Upper lobe of left lung (tissue), 6 donors: ENCODE measurements around the gene MUCL3. TPM values are rescaled to one million over a fixed set of nuclear protein-coding genes. Genes with fewer than 3 reads are reported as not detected.
"Not testable (repeated sequence)": the region's sequence is repeated elsewhere in the genome, so short reads cannot be mapped to it uniquely, and the experiment has no call there.

Source experiments
- ATAC-seq, 2 donors: fragments of 200-7000 bp; cut with Tn5 transposase; one replicate each; pipeline ENCODE4 v1.9.1; 2022; ENCODE audit warnings: mild to moderate bottlenecking in 2 of 2, moderate library complexity in 2 of 2; ENCODE audit not compliant: low FRiP score in 2 of 2
- DNase-seq, 2 donors: peaks; one replicate each; pipeline ENCODE4 v3.0.0-alpha.2; 2019 to 2020
- H3K27ac ChIP-seq, 4 donors: fragments of 200-600 bp; sonication (generic); one replicate each; pipeline ENCODE4 v1.5.1; 2016 to 2019
- H3K27me3 ChIP-seq, 4 donors: fragments of 200-600 bp; sonication (generic); one replicate each; pipeline ENCODE4 v1.5.1; 2017 to 2019
- H3K36me3 ChIP-seq, 4 donors: fragments of 200-600 bp; sonication (generic); one replicate each; pipeline ENCODE4 v1.5.1; 2016 to 2019
- H3K4me1 ChIP-seq, 4 donors: fragments of 200-600 bp; sonication (generic); one replicate each; pipeline ENCODE4 v1.5.1; 2018 to 2019
- H3K4me3 ChIP-seq, 4 donors: fragments of 200-600 bp; sonication (generic); one replicate each; pipeline ENCODE4 v1.5.1; 2017 to 2019; ENCODE audit warnings: mild to moderate bottlenecking in 2 of 4, moderate library complexity in 1 of 4
- H3K9me3 ChIP-seq, 4 donors: fragments of 200-600 bp; sonication (generic); one replicate each; pipeline ENCODE4 v1.5.1; 2018 to 2019
- EP300 ChIP-seq, 4 donors: sonication (generic); formaldehyde crosslinking; IDR thresholded peaks; one replicate each; pipeline ENCODE4 v1.5.1; 2017; ENCODE audit warnings: antibody characterized with exemption in 4 of 4, control low read depth in 2 of 4
- POLR2A ChIP-seq, 4 donors: fragments of 450-650 bp; IDR thresholded peaks; one replicate each; pipeline ENCODE4 v1.5.1; 2016 to 2017; ENCODE audit warnings: antibody characterized with exemption in 4 of 4, mild to moderate bottlenecking in 2 of 4
- POLR2AphosphoS5 ChIP-seq, 2 donors: sonication (generic); formaldehyde crosslinking; IDR thresholded peaks; one replicate each; pipeline ENCODE4 v1.5.1; 2017; ENCODE audit warnings: antibody characterized with exemption in 2 of 2
- WGBS, 2 donors: methylation state at CpG; one replicate each; pipeline ENCODE4 v1.1.5; 2017 to 2018; 5-methylcytosine and 5-hydroxymethylcytosine counted together
- total RNA-seq, 6 donors: library from RNA; depleted of rRNA in 4 of 6; stranded (reverse); fragments of >200 nt in 4 of 6; gene quantifications; one replicate each; pipeline versions ENCODE4 v1.1.0 to v1.2.1, GENCODE V29; 2016 to 2021
- TF ChIP-seq, protein P1 (sequence below), 6 experiments: fragments of 450-650 bp in 4 of 6; fragments of 200-600 bp in 2 of 6; sonication (generic) in 2 of 6; IDR thresholded peaks; one replicate each; pipeline ENCODE4 v1.5.1; 2016 to 2019; ENCODE audit warnings: antibody characterized with exemption in 6 of 6
- donor health status: DM: no; HTN: no; CAD: no; lungs with moderate emphysema.
- donor health status: DM: no; HTN: yes; CAD: no; lungs with severe emphysema.

MUCL3 gene
- total RNA-seq, 6 donors from 2014 or later: 1.8 to 38.8 (median 5.0) TPM

DNA sequence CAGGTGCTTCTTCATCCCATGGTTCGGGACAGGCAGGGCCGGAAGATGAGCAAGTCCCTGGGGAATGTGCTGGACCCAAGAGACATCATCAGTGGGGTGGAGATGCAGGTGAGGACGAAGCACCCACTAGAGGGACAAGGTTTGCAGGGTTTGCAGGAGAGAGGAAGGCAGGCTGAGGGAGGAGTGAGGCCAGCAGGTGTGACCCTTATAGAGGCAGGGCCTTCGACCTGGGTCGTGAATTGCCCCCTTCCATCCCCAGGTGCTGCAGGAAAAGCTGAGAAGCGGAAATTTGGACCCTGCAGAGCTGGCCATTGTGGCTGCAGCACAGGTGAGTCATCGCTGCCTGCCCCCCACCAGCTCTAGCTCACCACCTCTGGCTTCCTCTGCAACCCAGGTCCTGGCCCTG lies 18.3 kb upstream of the MUCL3 start:
- Histone ChIP-seq H3K36me3 (peaks cover 24 to 88% (median 63%) of the 10 kb centered on the region in 4 donors), H3K27me3 (no peaks in the 10 kb centered on the region), H3K9me3 (no peaks in the 10 kb centered on the region), H3K4me3 (no peak overlapping the region), H3K27ac (no peak overlapping the region), H3K4me1 (peaks cover 0 to 16% (median 10%) of the 10 kb centered on the region in 4 donors)
- DNase-seq (no peak), ATAC-seq (no peak)
- 97 to 99% methylated on average over 7 of the region's 7 CpGs for WGBS, 2 donors
- TF ChIP-seq POLR2A (IDR thresholded peaks at IDR 0.05) (no peak), EP300 (IDR thresholded peaks at IDR 0.05) (no peak), POLR2AphosphoS5 (IDR thresholded peaks at IDR 0.05) (no peak)
- TF ChIP-seq, protein P1, sequence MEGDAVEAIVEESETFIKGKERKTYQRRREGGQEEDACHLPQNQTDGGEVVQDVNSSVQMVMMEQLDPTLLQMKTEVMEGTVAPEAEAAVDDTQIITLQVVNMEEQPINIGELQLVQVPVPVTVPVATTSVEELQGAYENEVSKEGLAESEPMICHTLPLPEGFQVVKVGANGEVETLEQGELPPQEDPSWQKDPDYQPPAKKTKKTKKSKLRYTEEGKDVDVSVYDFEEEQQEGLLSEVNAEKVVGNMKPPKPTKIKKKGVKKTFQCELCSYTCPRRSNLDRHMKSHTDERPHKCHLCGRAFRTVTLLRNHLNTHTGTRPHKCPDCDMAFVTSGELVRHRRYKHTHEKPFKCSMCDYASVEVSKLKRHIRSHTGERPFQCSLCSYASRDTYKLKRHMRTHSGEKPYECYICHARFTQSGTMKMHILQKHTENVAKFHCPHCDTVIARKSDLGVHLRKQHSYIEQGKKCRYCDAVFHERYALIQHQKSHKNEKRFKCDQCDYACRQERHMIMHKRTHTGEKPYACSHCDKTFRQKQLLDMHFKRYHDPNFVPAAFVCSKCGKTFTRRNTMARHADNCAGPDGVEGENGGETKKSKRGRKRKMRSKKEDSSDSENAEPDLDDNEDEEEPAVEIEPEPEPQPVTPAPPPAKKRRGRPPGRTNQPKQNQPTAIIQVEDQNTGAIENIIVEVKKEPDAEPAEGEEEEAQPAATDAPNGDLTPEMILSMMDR (IDR thresholded peaks at IDR 0.05): no peak

DNA sequence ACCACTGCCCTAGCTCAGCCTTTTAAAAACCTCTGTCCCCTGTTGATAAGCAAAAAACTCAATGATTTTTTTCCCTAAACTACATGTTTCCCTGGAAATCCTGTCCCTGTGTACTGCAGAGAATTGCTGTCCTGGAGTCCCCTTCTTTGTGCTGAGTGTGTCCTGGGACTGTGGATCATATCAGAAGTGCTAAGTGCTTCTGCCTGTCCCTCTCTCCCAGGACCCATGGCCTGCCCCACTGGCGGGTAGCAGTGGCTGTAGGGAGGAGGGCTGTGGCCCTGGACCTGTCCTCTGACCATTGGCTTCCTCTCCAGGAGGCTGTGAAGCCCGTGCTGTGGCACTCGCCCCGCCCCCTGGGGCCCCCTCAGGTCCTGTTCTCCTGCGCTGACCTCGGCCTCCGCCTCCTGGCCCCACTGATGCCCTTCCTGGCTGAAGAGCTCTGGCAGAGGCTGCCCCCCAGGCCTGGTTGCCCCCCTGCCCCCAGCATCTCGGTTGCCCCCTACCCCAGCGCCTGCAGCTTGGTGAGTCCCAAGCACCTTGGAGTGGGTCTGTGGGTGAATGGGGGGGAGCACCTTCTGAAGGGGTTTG lies 16.6 kb upstream of the MUCL3 start:
- not testable (repeated sequence) for H3K9me3 ChIP-seq, ATAC-seq, H3K4me3 ChIP-seq, H3K27me3 ChIP-seq, H3K27ac ChIP-seq
- Histone ChIP-seq H3K36me3 (peaks cover 24 to 71% (median 58%) of the 10 kb centered on the region in 4 donors), H3K4me1 (peaks cover 0 to 20% (median 7%) of the 10 kb centered on the region in 4 donors)
- WGBS, 2 donors: 86% methylated on average over 7 of the region's 9 CpGs; no CpG with 5 or more reads in 1 of the 2 donors
- DNase-seq: peak in 1 of 2 donors; percentile 78

DNA sequence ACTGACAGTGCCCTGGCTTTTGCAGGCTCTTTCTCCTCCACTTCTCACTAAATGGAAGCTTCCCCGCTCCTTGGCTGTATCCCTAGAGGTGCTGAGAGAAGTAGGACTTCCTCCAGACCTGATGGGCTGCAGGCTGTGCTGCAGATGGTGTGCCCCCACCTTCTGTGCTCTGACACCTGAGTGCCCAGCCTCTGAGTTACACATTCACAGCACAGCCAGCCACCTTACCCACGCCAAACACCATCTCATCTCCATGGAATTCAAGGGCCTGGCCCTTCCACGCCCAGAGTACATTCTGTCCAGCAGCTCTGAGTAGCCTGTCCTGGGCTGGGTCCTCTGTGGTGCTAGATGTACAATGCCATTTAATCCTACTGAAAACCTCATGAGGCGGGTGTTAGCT lies 14.1 kb upstream of the MUCL3 start:
- Histone ChIP-seq H3K4me3 (no peak overlapping the region), H3K27ac (peak overlapping the region; percentile 62 to 80 (median 72)), H3K9me3 (no peaks in the 10 kb centered on the region), H3K27me3 (no peaks in the 10 kb centered on the region), H3K4me1 (peaks cover 0 to 20% (median 7%) of the 10 kb centered on the region in 4 donors), H3K36me3 (peaks cover 14 to 47% (median 36%) of the 10 kb centered on the region in 4 donors)
- DNase-seq (peak in 1 of 2 donors; percentile 92), ATAC-seq (peak; percentile 75 to 92)
- WGBS, 2 donors: 68% methylated on average over 4 of the region's 4 CpGs
- TF ChIP-seq POLR2AphosphoS5 (IDR thresholded peaks at IDR 0.05) (peak; percentile 44 to 68), POLR2A (IDR thresholded peaks at IDR 0.05) (peak in 1 of 4 donors; percentile 76), EP300 (IDR thresholded peaks at IDR 0.05) (peak in 3 of 4 donors; percentile 73 to 95 (median 89))
- TF ChIP-seq, protein P1 (IDR thresholded peaks at IDR 0.05): no peak

DNA sequence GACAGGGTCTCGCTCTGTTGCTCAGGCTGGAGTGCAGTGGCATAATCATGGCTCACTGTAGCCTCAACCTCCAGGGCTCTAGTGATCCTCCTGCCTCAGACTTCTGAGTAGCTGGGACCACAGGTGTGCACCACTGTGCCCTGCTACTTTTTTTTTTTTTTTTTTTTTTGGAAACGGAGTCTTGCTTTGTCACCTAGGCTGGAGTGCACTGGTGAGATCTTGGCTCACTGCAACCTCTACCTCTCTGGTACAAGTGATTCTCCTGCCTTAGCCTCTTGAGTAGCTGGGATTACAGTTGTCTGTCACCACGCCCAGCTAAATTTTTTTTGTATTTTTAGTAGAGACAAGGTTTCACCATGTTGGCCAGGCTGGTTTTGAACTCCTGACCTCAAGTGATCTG lies 13.7 kb upstream of the MUCL3 start:
- H3K36me3 ChIP-seq: peaks cover 10 to 43% (median 31%) of the 10 kb centered on the region in 4 donors
- not testable (repeated sequence) for H3K9me3 ChIP-seq, DNase-seq, ATAC-seq, H3K27me3 ChIP-seq, H3K4me3 ChIP-seq
- WGBS, 2 donors: 65 to 66% methylated on average over 3 of the region's 3 CpGs
- H3K4me1 ChIP-seq: peaks cover 0 to 20% (median 7%) of the 10 kb centered on the region in 4 donors
- peak overlapping the region; percentile 38 to 80 (median 70) for H3K27ac ChIP-seq

DNA sequence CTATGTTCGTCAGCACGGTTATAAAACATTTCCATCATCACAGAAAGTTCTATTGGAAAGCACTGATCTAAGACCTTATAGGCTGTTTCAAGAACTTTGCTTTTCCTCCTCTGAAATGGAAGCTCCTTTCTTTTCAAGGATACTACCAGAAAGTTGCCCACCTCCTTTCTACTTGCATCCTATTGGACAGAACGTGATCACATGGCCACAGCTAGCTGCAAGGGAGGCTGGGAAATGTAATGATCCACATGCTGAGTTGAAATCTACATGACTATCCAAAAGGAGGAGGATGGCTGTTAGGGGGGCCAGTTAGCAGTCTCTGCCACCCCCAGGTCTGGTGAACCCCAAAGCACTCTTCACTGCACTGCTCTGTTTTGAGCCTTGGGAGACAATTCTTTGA lies 12.1 kb upstream of the MUCL3 start:
- H3K27ac ChIP-seq: peak overlapping the region; percentile 34 to 88 (median 72)
- 96 to 99% methylated on average over 3 of the region's 3 CpGs for WGBS, 2 donors
- no peaks in the 10 kb centered on the region for H3K27me3 ChIP-seq
- H3K36me3 ChIP-seq: peaks cover 0 to 27% (median 16%) of the 10 kb centered on the region in 4 donors
- peaks cover 0 to 22% (median 9%) of the 10 kb centered on the region in 4 donors for H3K4me1 ChIP-seq
- H3K9me3 ChIP-seq: no peaks in the 10 kb centered on the region
- no peak for ATAC-seq
- TF ChIP-seq EP300 (IDR thresholded peaks at IDR 0.05) (no peak), POLR2AphosphoS5 (IDR thresholded peaks at IDR 0.05) (no peak), POLR2A (IDR thresholded peaks at IDR 0.05) (no peak)
- TF ChIP-seq, protein P1 (IDR thresholded peaks at IDR 0.05): no peak
- no peak for DNase-seq
- no peak overlapping the region for H3K4me3 ChIP-seq

DNA sequence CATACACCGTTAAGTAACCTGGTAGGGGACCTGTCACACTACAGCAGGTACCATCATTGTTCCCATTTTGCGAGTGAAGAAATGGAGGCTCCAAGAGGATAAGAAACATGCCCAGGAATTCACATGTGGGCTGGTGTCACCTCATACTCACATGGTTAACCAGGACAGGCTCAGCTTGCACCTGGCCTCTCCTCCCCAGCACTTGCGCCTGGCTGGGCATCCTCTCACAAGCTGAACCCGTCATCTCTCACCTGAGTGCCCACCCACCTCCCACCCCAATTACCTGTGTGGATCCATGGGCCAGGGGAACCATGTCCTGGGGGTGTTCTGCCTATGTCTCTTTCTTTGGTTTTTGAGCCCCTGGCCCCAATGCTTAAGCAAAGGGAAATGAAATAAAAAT lies 10.3 kb upstream of the MUCL3 start:
- Histone ChIP-seq H3K4me1 (peaks cover 0 to 31% (median 10%) of the 10 kb centered on the region in 4 donors), H3K4me3 (peak overlapping the region in 3 of 4 donors; percentile 35 to 55 (median 48)), H3K36me3 (peaks cover 0 to 11% (median 8%) of the 10 kb centered on the region in 4 donors), H3K27me3 (no peaks in the 10 kb centered on the region), H3K9me3 (no peaks in the 10 kb centered on the region), H3K27ac (peak overlapping the region; percentile 77 to 88 (median 80))
- TF ChIP-seq, protein P1 (IDR thresholded peaks at IDR 0.05): no peak
- TF ChIP-seq POLR2AphosphoS5 (IDR thresholded peaks at IDR 0.05): peak in 1 of 2 donors; percentile 46
- TF ChIP-seq POLR2A (IDR thresholded peaks at IDR 0.05): peak in 1 of 4 donors; percentile 22
- DNase-seq (peak in 1 of 2 donors; percentile 40), ATAC-seq (no peak)
- WGBS, 2 donors: 77 to 82% methylated on average over 4 of the region's 4 CpGs
